Measurements from ENCODE around the gene MCOLN1. TPM values are rescaled to one million over a fixed set of nuclear protein-coding genes. Genes with fewer than 3 reads are reported as not detected.

The MCOLN1 gene
- total RNA-seq, 1 experiment from 2014 or later: 15.7 TPM

- Histone ChIP-seq H4K8ac (replicated peaks; ENCODE audit: insufficient read length, low read depth, low read length) (no peak overlapping the region), H2BK12ac (ENCODE audit: insufficient read length, low read depth, low read length) (no peak overlapping the region), H3K79me2 (ENCODE audit: insufficient read depth, low read length) (no peaks in the 10 kb centered on the region), H3K23me2 (ENCODE audit: insufficient read length, low read depth, low read length, poor library complexity, severe bottlenecking) (peaks cover 9% of the 10 kb centered on the region), H3K27me3 (ENCODE audit: insufficient read depth, low read length) (no peaks in the 10 kb centered on the region), H3K9me3 (ENCODE audit: control insufficient read depth, low read depth, low read length) (no peaks in the 10 kb centered on the region), H2BK5ac (ENCODE audit: insufficient read length, low read length) (no peak overlapping the region), H3K56ac (ENCODE audit: insufficient read length, low read depth, low read length) (no peak overlapping the region), H2AK5ac (ENCODE audit: insufficient read length, low read length) (no peak overlapping the region), H2BK120ac (ENCODE audit: low read depth, low read length, poor library complexity, severe bottlenecking) (no peak overlapping the region), H3K27ac (ENCODE audit: insufficient read length, low read depth, low read length) (no peak overlapping the region), H2BK15ac (ENCODE audit: low read depth, low read length) (no peak overlapping the region), H3K23ac (ENCODE audit: insufficient read length, low read depth, low read length) (no peak overlapping the region), H3K4me2 (ENCODE audit: insufficient read depth, insufficient read length, low read length) (no peak overlapping the region), H3K79me1 (ENCODE audit: insufficient read depth, low read depth, low read length, poor library complexity, severe bottlenecking) (no peaks in the 10 kb centered on the region), H3K9ac (ENCODE audit: extremely low read depth, insufficient read length, low read length) (no peak overlapping the region), H4K20me1 (ENCODE audit: control insufficient read depth, insufficient read depth, insufficient read length) (no peaks in the 10 kb centered on the region), H3K14ac (ENCODE audit: insufficient read depth, low read length) (no peak overlapping the region), H4K91ac (ENCODE audit: insufficient read length, low read depth, low read length) (no peak overlapping the region), H3K18ac (ENCODE audit: insufficient read length, low read depth, low read length) (no peak overlapping the region), H3K4ac (ENCODE audit: low read depth, low read length) (no peak overlapping the region), H3K4me1 (ENCODE audit: insufficient read depth, low read length) (no peaks in the 10 kb centered on the region; the same call in 1 of the 2 replicates), H2BK20ac (ENCODE audit: low read depth, low read length, poor library complexity, severe bottlenecking) (no peak overlapping the region), H4K5ac (ENCODE audit: insufficient read length, low read depth, low read length) (no peak overlapping the region), H3T11ph (ENCODE audit: low read length) (no peak overlapping the region), H2AFZ (ENCODE audit: low read length) (no peak overlapping the region)
- Mint-ChIP-seq H3K27me3 (ENCODE audit: low read depth) (no peaks in the 10 kb centered on the region), H3K4me3 (no peak overlapping the region), H3K27ac (no peak overlapping the region), H3K9me3 (no peaks in the 10 kb centered on the region), H3K36me3 (ENCODE audit: insufficient read depth in 1 of 3, low read depth in 3 of 3) (peaks cover 4 to 26% (median 24%) of the 10 kb centered on the region in 3 experiments; a peak in 6 of 7 replicates), H3K4me1 (no peaks in the 10 kb centered on the region)
- DNase-seq: no peak
- TF ChIP-seq CTCF (conservative IDR thresholded peaks at IDR 0.05): no peak
- WGBS (ENCODE audit: extremely low coverage, insufficient read length, low lambda C conversion rate): no CpG with 5 or more reads among the region's 25 CpGs
These were observed 5.2 kb downstream of the MCOLN1 start for GRCh38 chr19:7527516-7528191.

Measured in H9 (cell line).